ENCODE results near the gene SNX10. TPM values are rescaled to one million over a fixed set of nuclear protein-coding genes. Genes with fewer than 3 reads are reported as not detected.

SNX10 gene
- total and polyA plus RNA-seq, 2 donors: 3.7 to 7.1 TPM

GRCh38 chr7:26398427-26398755 is 106.7 kb downstream of the SNX10 start:
- Histone ChIP-seq H3K4me1 (ENCODE audit: insufficient read depth) (no peaks in the 10 kb centered on the region), H3K36me3 (ENCODE audit: insufficient read depth) (no peaks in the 10 kb centered on the region), H3K4me3 (ENCODE audit: low read depth, low read length) (peak overlapping the region; percentile 43), H3K27ac (ENCODE audit: low read depth) (peak overlapping the region; percentile 28)
- peak; percentile 33 for DNase-seq (ENCODE audit: extremely low spot score)
- 1% methylated on average over 36 of the region's 36 CpGs for whole genome bisulfite sequencing

DNA sequence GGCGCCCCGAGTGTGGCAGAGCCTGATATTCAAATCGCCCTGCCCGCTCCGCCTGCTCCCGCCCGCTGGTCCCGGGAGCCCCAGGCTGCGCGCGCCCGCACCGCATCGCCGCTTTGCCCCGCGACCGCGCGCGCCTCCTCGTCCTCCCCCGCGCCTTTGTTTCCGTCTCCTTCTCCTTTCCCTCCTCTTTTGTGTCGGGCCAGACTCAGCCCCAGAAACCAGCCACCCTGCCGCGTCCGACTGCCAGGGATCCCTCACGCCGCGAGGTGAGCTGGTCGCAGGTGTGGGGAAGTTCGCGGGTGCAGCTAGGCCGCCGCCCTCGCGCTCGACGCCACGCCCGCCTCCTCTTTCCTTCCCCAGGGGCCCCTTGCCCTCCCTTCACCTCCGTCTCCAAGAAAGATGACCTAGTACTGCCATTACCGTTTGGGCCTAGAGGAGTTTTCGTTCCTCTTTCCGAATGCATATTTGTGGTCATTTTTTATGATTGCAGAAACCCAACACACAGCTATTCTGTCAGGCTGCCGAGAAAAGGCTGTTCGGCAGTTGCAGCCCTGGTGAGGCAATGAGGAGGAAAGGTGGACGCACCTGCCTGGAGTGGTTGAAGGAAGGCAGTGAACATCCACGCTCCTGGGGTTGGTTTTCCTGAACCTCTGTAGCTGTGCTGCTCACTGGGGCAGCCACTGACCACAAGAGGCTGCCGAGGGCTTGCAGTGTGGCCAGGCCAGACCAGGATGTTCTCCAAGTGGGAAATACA is 107.3 kb downstream of the SNX10 start:
- WGBS: 2% methylated on average over 52 of the region's 52 CpGs
- Histone ChIP-seq H3K36me3 (ENCODE audit: insufficient read depth) (no peaks in the 10 kb centered on the region), H3K4me1 (ENCODE audit: insufficient read depth) (no peaks in the 10 kb centered on the region), H3K27ac (ENCODE audit: low read depth) (peak overlapping the region; percentile 28), H3K4me3 (ENCODE audit: low read depth, low read length) (peak overlapping the region; percentile 43)
- peak; percentile 23 for DNase-seq (ENCODE audit: extremely low spot score)

GRCh38 chr7:26399736-26400135 is 108.1 kb downstream of the SNX10 start:
- no peaks in the 10 kb centered on the region for H3K36me3 ChIP-seq (ENCODE audit: insufficient read depth)
- DNase-seq (ENCODE audit: extremely low spot score): no peak
- no peak overlapping the region for H3K4me3 ChIP-seq (ENCODE audit: low read depth, low read length)
- WGBS: 94% methylated on average over 1 of the region's 1 CpG
- H3K27ac ChIP-seq (ENCODE audit: low read depth): no peak overlapping the region
- no peaks in the 10 kb centered on the region for H3K4me1 ChIP-seq (ENCODE audit: insufficient read depth)

DNA sequence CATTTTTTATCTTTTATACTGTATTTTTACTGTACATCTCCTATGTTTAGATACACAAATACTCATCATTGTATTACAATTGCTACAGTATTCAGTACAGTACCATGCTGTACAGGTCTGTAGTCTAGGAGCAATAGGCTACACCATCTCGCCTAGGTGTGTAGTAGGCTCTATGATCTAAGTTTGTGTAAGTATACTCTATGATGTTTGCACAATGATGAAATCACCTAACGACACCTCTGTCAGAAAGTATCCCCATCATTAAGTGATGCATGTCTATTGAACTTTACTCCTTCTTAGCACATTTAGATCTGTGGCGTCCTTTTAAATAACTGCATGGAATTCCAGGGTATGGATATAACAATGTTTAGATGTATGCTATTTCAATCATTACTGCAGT is 112.0 kb downstream of the SNX10 start:
- WGBS: 96% methylated on average over 3 of the region's 3 CpGs
- H3K4me3 ChIP-seq (ENCODE audit: low read depth, low read length): no peak overlapping the region
- no peaks in the 10 kb centered on the region for H3K36me3 ChIP-seq (ENCODE audit: insufficient read depth)
- H3K4me1 ChIP-seq (ENCODE audit: insufficient read depth): no peaks in the 10 kb centered on the region
- DNase-seq (ENCODE audit: extremely low spot score): no peak
- no peak overlapping the region for H3K27ac ChIP-seq (ENCODE audit: low read depth)

DNA sequence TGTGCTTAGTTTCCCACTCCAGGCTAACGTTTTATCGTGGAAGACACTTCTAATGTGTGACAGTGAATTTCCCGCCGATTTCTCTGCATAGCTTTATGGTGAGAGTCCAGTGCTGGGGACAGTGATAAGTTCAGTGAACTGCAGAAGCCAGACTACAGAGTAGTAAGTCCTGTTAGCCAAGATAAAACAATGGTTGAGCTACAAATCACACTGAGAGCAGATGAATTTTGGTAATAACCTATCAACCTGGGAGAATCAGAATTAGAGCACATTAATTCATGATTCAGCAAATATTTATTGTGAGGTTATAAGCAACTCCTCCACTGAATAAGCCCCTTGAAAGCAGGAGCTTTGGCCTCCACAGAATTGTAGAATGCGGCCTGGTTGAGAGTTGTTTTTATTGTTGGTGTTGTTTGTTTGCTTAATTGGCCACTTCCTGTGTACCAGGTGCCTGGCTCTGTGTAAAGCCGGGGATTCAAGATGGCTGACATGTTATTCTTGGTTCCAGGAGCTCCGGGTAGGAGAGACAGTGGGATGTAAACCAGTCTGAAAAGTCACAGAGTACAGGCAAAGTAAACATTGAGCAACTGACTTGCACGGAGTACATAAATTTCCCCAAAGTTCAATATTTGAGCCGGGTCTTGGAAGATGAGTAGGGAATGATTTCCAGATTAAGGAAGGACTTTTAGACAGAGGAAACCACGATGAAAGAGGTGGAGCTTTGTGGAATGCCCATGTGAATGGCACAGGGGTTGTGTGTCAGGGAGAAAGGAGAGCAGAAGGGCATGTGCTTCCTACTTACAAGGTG is 112.7 kb downstream of the SNX10 start:
- Histone ChIP-seq H3K36me3 (ENCODE audit: insufficient read depth) (no peaks in the 10 kb centered on the region), H3K27ac (ENCODE audit: low read depth) (no peak overlapping the region), H3K4me1 (ENCODE audit: insufficient read depth) (no peaks in the 10 kb centered on the region), H3K4me3 (ENCODE audit: low read depth, low read length) (no peak overlapping the region)
- 82% methylated on average over 10 of the region's 10 CpGs for WGBS
- no peak for DNase-seq (ENCODE audit: extremely low spot score)

DNA sequence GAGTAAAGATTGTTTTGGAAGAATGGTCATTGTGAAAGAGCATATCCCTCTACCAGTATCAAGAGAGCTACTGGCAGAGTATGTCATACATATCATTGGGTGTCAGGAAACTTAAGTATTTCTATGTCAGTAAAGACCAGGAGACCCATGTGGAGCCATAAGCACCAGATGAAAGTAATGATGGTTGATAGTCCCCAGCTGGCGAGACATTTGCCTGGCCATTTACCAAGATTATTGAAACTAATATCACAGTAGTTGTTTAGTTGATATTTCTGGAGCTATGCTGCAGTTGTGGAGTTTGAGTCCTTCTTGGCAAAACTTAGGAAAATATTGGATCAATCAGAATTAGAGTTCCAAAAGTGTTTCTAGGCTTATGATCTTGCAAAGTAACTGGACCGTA is 114.8 kb downstream of the SNX10 start:
- no peak overlapping the region for H3K4me3 ChIP-seq (ENCODE audit: low read depth, low read length)
- WGBS: 97% methylated on average over 2 of the region's 2 CpGs
- no peak overlapping the region for H3K27ac ChIP-seq (ENCODE audit: low read depth)
- no peaks in the 10 kb centered on the region for H3K4me1 ChIP-seq (ENCODE audit: insufficient read depth)
- no peaks in the 10 kb centered on the region for H3K36me3 ChIP-seq (ENCODE audit: insufficient read depth)
- DNase-seq (ENCODE audit: extremely low spot score): no peak

DNA sequence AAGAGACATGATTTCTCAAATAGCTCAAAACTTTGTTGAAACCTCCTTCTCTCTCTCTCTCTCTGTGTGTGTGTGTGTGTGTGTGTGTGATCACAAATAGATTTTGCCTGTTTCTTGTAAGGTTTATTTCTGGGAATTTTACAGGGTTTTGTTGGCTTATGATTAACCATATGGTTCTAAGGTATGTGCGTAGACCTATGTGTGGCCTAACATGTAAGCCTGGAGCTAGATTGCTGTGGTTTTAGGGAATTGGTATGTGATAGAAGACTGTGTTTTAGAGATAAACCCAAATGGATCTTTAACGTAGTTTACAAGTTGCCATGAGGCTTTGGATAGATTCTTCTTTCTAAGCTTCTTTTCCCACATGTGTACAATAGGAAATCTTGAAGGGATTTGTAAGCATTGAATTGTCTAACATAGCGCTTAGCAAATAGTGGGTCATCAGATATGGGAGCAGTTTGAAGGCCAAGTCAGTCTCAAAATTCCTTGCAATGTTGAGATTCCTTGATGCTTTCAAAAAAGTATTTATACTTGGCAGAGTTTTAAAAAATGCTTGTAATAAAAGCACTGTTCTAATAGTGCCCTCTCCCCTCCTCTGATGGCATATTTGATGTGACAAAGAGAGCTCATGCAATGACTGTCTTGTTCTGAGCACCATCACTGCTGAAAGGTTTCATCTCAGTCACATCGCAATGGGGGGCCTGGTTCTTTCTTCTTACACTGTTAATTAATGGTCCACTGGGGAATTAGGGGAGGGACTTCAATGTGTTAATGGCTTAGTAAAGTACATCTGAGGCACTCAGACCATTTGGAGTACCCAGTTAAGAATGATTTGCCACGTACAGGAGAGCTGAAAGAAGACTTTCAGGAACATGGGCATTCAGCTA is 118.2 kb downstream of the SNX10 start:
- 69% methylated on average over 5 of the region's 5 CpGs for WGBS
- no peak for DNase-seq (ENCODE audit: extremely low spot score)
- Histone ChIP-seq H3K36me3 (ENCODE audit: insufficient read depth) (no peaks in the 10 kb centered on the region), H3K27ac (ENCODE audit: low read depth) (no peak overlapping the region), H3K4me3 (ENCODE audit: low read depth, low read length) (no peak overlapping the region), H3K4me1 (ENCODE audit: insufficient read depth) (no peaks in the 10 kb centered on the region)

DNA sequence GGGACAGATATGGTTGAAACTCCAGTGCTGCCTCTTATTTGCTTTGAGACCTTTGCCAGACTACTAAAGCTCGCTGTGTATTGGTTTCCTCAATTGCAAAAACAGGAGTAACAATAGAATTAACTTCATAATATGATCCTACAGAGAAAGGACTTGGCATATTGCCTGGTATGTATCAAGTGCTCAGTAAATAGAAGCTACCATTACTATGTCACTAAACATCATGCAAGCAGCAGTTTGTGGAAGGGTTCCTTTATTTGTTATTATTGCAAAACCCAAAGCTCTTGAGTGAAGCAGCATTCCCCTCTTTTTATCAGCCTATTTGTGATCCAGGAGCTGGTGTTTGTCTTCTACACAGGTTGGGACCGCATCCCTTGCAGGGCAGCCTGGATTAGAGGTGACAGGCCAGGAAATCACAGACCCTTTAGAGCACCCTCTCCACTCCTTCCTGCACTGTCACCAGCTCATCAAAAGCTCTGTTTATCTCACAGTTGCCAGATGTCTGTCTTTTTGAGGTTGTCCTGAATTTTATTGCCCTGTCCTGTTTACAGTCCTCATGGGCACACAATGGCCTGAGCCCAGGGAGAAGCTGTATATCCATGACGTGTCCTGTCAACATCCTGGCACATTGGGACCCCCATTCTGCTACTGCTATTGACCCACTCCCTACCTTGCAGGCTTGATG is 121.5 kb downstream of the SNX10 start:
- 65% methylated on average over 3 of the region's 3 CpGs for WGBS
- H3K36me3 ChIP-seq (ENCODE audit: insufficient read depth): no peaks in the 10 kb centered on the region
- no peak for DNase-seq (ENCODE audit: extremely low spot score)
- no peaks in the 10 kb centered on the region for H3K4me1 ChIP-seq (ENCODE audit: insufficient read depth)
- no peak overlapping the region for H3K4me3 ChIP-seq (ENCODE audit: low read depth, low read length)
- H3K27ac ChIP-seq (ENCODE audit: low read depth): no peak overlapping the region

GRCh38 chr7:26416004-26416403 is 124.3 kb downstream of the SNX10 start:
- no peak overlapping the region for H3K4me3 ChIP-seq (ENCODE audit: low read depth, low read length)
- H3K36me3 ChIP-seq (ENCODE audit: insufficient read depth): no peaks in the 10 kb centered on the region
- DNase-seq (ENCODE audit: extremely low spot score): no peak
- WGBS: 100% methylated on average over 1 of the region's 1 CpG
- no peak overlapping the region for H3K27ac ChIP-seq (ENCODE audit: low read depth)
- H3K4me1 ChIP-seq (ENCODE audit: insufficient read depth): no peaks in the 10 kb centered on the region

DNA sequence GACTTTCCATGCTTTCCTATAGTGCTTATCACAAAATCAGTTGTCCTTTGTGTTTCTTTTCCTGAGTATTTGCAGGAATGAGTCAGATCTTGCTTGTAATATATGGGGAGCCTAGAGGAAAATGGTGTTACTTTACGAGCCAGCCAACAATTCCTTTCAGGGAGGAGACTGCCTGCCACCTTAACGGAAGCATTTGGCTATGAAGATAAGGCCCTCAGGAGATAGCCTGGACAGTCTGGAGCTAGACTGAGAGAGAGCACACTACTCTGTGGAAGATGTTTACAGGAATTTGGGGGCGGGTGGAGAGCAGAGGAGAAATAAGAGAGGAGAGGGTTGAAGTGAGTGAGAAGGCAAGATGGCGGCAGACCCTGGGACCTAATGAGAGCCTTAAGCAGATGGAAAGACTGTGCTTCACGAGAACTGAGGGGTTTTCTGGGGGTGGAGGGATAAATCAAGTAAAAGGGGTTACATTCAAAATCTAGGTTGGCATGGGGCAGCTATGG is 126.3 kb downstream of the SNX10 start:
- H3K4me1 ChIP-seq (ENCODE audit: insufficient read depth): no peaks in the 10 kb centered on the region
- no peak overlapping the region for H3K27ac ChIP-seq (ENCODE audit: low read depth)
- H3K36me3 ChIP-seq (ENCODE audit: insufficient read depth): no peaks in the 10 kb centered on the region
- no peak for DNase-seq (ENCODE audit: extremely low spot score)
- 66% methylated on average over 5 of the region's 5 CpGs for WGBS
- H3K4me3 ChIP-seq (ENCODE audit: low read depth, low read length): no peak overlapping the region

DNA sequence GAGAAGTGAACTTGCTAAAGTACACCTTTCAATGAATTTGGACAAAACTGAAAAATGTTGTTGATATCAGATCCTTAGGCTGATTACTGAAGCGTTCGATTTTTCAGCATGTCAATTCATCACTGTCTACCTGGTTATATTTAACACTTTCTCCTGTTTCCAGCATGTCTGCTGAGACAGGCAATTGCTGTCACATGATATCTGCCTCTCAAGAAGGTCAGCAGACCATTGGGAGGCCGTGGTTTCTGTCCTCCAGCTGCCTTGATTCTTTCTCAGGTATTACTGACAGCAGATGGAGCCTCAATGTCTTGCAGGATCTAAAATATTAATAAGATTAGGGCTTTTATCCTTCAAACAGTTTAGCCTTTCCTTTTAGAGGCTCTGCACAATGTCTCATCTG is 127.5 kb downstream of the SNX10 start:
- Histone ChIP-seq H3K27ac (ENCODE audit: low read depth) (no peak overlapping the region), H3K36me3 (ENCODE audit: insufficient read depth) (no peaks in the 10 kb centered on the region), H3K4me3 (ENCODE audit: low read depth, low read length) (no peak overlapping the region), H3K4me1 (ENCODE audit: insufficient read depth) (no peaks in the 10 kb centered on the region)
- DNase-seq (ENCODE audit: extremely low spot score): no peak
- 50% methylated on average over 3 of the region's 3 CpGs for WGBS

- H3K4me1 ChIP-seq (ENCODE audit: insufficient read depth): no peaks in the 10 kb centered on the region
- 71% methylated on average over 5 of the region's 5 CpGs for WGBS
- no peak for DNase-seq (ENCODE audit: extremely low spot score)
- H3K36me3 ChIP-seq (ENCODE audit: insufficient read depth): no peaks in the 10 kb centered on the region
- H3K4me3 ChIP-seq (ENCODE audit: low read depth, low read length): no peak overlapping the region
- no peak overlapping the region for H3K27ac ChIP-seq (ENCODE audit: low read depth)
Measured at GRCh38 chr7:26420422-26421019, 128.9 kb downstream of the SNX10 start.

DNA sequence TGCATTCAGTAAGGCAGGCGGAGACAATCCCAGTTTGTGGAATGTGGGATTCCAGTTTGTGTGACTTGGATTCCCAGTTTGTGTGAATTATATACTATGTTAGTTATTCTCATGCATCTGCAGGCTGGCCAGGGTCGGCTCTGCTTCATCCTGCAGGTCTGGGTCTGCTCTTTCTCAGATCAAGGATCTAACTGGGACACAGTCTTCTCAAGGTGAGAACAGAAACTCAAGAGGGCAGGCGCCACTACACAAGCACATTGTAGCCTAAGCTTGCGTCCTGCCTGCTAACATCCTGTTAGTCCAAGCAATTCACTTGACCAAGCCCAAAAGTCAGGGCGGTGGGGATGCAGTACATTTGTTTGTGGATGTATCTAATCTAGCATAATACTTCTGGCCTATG is 131.1 kb downstream of the SNX10 start:
- 90% methylated on average over 5 of the region's 5 CpGs for WGBS
- no peak for DNase-seq (ENCODE audit: extremely low spot score)
- Histone ChIP-seq H3K36me3 (ENCODE audit: insufficient read depth) (no peaks in the 10 kb centered on the region), H3K4me1 (ENCODE audit: insufficient read depth) (no peaks in the 10 kb centered on the region), H3K27ac (ENCODE audit: low read depth) (no peak overlapping the region), H3K4me3 (ENCODE audit: low read depth, low read length) (no peak overlapping the region)
